HG03280 (cell line): ENCODE results near the gene CCDC174.
"Not testable (repeated sequence)": the region's sequence is repeated elsewhere in the genome, so short reads cannot be mapped to it uniquely, and the experiment has no call there.

Source experiments
- ATAC-seq: cut with Tn5 transposase; IDR thresholded peaks from one replicate; pipeline ENCODE4 v1.9.1; 2021; ENCODE audit warnings: mild to moderate bottlenecking, moderate library complexity; ENCODE audit not compliant: unreplicated experiment

The CCDC174 gene

GRCh38 chr3:14649466-14649865 lies 2.1 kb upstream of the CCDC174 start:
- ATAC-seq = no peak

- ATAC-seq = no peak
These were observed 1.4 kb upstream of the CCDC174 start for GRCh38 chr3:14650193-14650592.

GRCh38 chr3:14652360-14652907 lies 872 bp downstream of the CCDC174 start:
- ATAC-seq = not testable (repeated sequence)

- no peak for ATAC-seq
These were observed 6.0 kb downstream of the CCDC174 start for GRCh38 chr3:14657579-14657978.

GRCh38 chr3:14658978-14659377 lies 7.4 kb downstream of the CCDC174 start:
- ATAC-seq = no peak

- no peak for ATAC-seq
These were observed 9.4 kb downstream of the CCDC174 start for GRCh38 chr3:14660942-14661341.

- ATAC-seq = no peak
These were observed 12.0 kb downstream of the CCDC174 start for GRCh38 chr3:14663396-14664135.

- no peak for ATAC-seq
These were observed 12.6 kb downstream of the CCDC174 start for GRCh38 chr3:14664170-14664569.

- no peak for ATAC-seq
These were observed 21.0 kb downstream of the CCDC174 start for GRCh38 chr3:14672588-14672987.

GRCh38 chr3:14674841-14675240 lies 23.3 kb downstream of the CCDC174 start, which contains the start of gene C3orf20:
TSS of gene C3orf20 (plus strand) at chr3:14675141. CDS start at chr3:14682714, 7,573 bp downstream.
- no peak for ATAC-seq

GRCh38 chr3:14676881-14677280 lies 25.3 kb downstream of the CCDC174 start:
- no peak for ATAC-seq

- no peak for ATAC-seq
These were observed 26.5 kb downstream of the CCDC174 start for GRCh38 chr3:14678015-14678503.

GRCh38 chr3:14680115-14680514 lies 28.6 kb downstream of the CCDC174 start:
- no peak for ATAC-seq

GRCh38 chr3:14680716-14681115 lies 29.2 kb downstream of the CCDC174 start:
- no peak for ATAC-seq

- no peak for ATAC-seq
These were observed 32.9 kb downstream of the CCDC174 start for GRCh38 chr3:14684447-14684846.

GRCh38 chr3:14685179-14685578 lies 33.6 kb downstream of the CCDC174 start:
- ATAC-seq = no peak

GRCh38 chr3:14687360-14687759 lies 35.8 kb downstream of the CCDC174 start:
- no peak for ATAC-seq

- ATAC-seq = peak; percentile 44
These were observed 37.0 kb downstream of the CCDC174 start for GRCh38 chr3:14688525-14688924.

- ATAC-seq = no peak
These were observed 37.9 kb downstream of the CCDC174 start for GRCh38 chr3:14689247-14689980.

GRCh38 chr3:14691239-14691638 lies 39.7 kb downstream of the CCDC174 start:
- ATAC-seq = peak; percentile 46

GRCh38 chr3:14691719-14692118 lies 40.2 kb downstream of the CCDC174 start:
- no peak for ATAC-seq
